ENCODE results near the gene ADAM20.

Gene ADAM20

GRCh38 chr14:70534904-70535303 is at the start of gene ADAM20:
ADAM20 (minus strand) TSS chr14:70535004; CDS start chr14:70524757, 10,247 bp downstream.
- DNase-seq (ENCODE audit: low spot score), result no peak
- no peak within 1 kb of the TSS for H3K27ac ChIP-seq
- H3K4me3 ChIP-seq, result no peak within 1 kb of the TSS
- TF ChIP-seq, protein P1, sequence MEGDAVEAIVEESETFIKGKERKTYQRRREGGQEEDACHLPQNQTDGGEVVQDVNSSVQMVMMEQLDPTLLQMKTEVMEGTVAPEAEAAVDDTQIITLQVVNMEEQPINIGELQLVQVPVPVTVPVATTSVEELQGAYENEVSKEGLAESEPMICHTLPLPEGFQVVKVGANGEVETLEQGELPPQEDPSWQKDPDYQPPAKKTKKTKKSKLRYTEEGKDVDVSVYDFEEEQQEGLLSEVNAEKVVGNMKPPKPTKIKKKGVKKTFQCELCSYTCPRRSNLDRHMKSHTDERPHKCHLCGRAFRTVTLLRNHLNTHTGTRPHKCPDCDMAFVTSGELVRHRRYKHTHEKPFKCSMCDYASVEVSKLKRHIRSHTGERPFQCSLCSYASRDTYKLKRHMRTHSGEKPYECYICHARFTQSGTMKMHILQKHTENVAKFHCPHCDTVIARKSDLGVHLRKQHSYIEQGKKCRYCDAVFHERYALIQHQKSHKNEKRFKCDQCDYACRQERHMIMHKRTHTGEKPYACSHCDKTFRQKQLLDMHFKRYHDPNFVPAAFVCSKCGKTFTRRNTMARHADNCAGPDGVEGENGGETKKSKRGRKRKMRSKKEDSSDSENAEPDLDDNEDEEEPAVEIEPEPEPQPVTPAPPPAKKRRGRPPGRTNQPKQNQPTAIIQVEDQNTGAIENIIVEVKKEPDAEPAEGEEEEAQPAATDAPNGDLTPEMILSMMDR (IDR thresholded peaks at IDR 0.05), result no peak

GRCh38 chr14:70576891-70577290 is 42.1 kb upstream of the ADAM20 start:
- no peak overlapping the region for H3K27ac ChIP-seq

DNA sequence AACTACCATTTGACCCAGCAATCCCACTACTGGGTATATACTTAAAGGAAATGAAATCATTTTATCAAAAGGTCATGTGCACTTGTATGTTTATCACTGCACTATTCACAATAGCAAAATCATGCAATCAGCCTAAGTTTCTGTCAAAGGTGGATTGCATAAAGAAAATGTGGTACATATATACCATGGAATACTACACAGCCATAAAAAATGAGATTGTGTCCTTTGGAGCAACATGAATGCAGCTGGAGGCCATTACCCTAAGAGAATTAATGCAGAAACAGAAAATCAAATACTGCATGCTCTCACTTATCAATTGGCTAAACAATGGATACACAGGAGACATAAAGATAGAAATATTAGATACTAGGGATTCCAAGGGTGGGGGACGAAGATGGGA is 38.2 kb upstream of the ADAM20 start:
- H3K27ac ChIP-seq, result no peak overlapping the region
- no peak overlapping the region for H3K4me3 ChIP-seq
- TF ChIP-seq, protein P1 (IDR thresholded peaks at IDR 0.05), result no peak
- DNase-seq (ENCODE audit: low spot score), result no peak

More at GRCh38 chr14:70576891-70577290, 42.1 kb upstream of the ADAM20 start:
- DNase-seq (ENCODE audit: low spot score), result no peak
- TF ChIP-seq, protein P1 (IDR thresholded peaks at IDR 0.05), result no peak
- no peak overlapping the region for H3K4me3 ChIP-seq

DNA sequence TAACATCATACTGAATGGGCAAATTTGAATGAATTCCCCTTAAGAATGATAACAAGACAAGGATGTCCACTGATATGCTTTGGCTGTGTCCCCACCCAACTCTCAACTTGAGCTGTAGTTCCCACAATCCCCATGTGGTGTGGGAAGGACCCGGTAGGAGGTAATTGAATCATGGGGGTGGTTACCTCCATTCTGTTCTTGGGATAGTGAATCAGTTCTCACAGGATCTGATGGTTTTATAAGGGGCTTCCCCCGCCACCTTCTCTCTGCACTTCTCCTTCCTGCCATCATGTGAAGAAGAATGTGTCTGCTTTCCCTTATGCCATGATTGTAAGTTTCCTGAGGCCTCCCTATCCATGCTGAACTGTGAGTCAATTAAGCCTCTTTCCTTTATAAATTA is 36.3 kb upstream of the ADAM20 start:
- no peak for DNase-seq (ENCODE audit: low spot score)
- Histone ChIP-seq H3K4me3 (no peak overlapping the region), H3K27ac (no peak overlapping the region)
- TF ChIP-seq, protein P1 (IDR thresholded peaks at IDR 0.05), result no peak

- no peak for DNase-seq (ENCODE audit: low spot score)
- TF ChIP-seq, protein P1 (IDR thresholded peaks at IDR 0.05), result no peak
- no peak overlapping the region for H3K4me3 ChIP-seq
- no peak overlapping the region for H3K27ac ChIP-seq
Measured at GRCh38 chr14:70567791-70568190, 33.0 kb upstream of the ADAM20 start.

GRCh38 chr14:70563869-70564268 is 29.1 kb upstream of the ADAM20 start:
- TF ChIP-seq, protein P1 (IDR thresholded peaks at IDR 0.05), result no peak
- no peak for DNase-seq (ENCODE audit: low spot score)
- no peak overlapping the region for H3K27ac ChIP-seq
- no peak overlapping the region for H3K4me3 ChIP-seq

DNA sequence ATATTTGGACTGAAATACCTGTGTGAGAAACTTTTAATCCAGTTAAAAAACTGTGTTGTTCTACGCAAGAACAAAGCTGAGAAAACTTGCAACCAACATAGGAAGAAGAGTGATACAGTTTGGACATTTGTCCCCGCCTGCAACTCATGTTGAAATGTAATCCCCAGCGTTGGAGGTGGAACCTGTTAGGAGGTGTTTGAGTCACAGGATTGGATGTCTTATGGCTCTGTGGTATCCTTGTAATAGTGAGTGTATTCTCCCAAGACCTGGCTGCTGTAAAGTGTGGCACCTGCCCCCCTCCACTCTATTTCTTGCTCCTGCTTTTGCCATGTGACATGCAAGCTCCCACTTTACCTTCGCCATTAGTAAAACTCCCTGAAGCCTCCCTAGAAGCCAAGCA is 28.6 kb upstream of the ADAM20 start:
- H3K4me3 ChIP-seq, result no peak overlapping the region
- TF ChIP-seq, protein P1 (IDR thresholded peaks at IDR 0.05), result no peak
- H3K27ac ChIP-seq, result no peak overlapping the region
- no peak for DNase-seq (ENCODE audit: low spot score)
